Activated CD4-positive, alpha-beta memory T cell treated with anti-CD3 and anti-CD28 coated beads, Interleukin-2, amount 10 ng/mL, durations not matched to agents 7 days and 5 days (primary cell): ENCODE data around the gene SRGAP2B. TPM values are rescaled to one million over a fixed set of nuclear protein-coding genes. Genes with fewer than 3 reads are reported as not detected.
"Not testable (repeated sequence)": the region's sequence is repeated elsewhere in the genome, so short reads cannot be mapped to it uniquely, and the experiment has no call there.

ENCODE experiments used
- CTCF ChIA-PET: fragments of 350-600 bp; sonication (Branson Sonifier 250); formaldehyde crosslinking; loops from one replicate; lab custom pipeline; 2021; ENCODE audit warnings: antibody characterized with exemption, inconsistent platforms; lab: Charles Lee
- POLR2A ChIA-PET: fragments of 350-600 bp; sonication (Branson Sonifier 250); formaldehyde crosslinking; loops from one replicate; lab custom pipeline; 2021; ENCODE audit warnings: antibody characterized with exemption; lab: Charles Lee
- DNase-seq: peaks from one replicate; pipeline ENCODE4 v3.0.0-alpha.2; 2020
- H3K27ac Mint-ChIP-seq: one replicate; pipeline ENCODE4 v1.8.0; 2021; ENCODE audit warnings: mild to moderate bottlenecking, mixed read lengths
- H3K27me3 Mint-ChIP-seq: one replicate; pipeline ENCODE4 v1.8.0; 2021; ENCODE audit warnings: mixed read lengths
- H3K36me3 Mint-ChIP-seq: one replicate; pipeline ENCODE4 v1.8.0; 2021; ENCODE audit warnings: low read depth, mixed read lengths
- H3K4me1 Mint-ChIP-seq: one replicate; pipeline ENCODE4 v1.8.0; 2021; ENCODE audit warnings: mixed read lengths
- H3K4me3 Mint-ChIP-seq: one replicate; pipeline ENCODE4 v1.8.0; 2021; ENCODE audit warnings: mild to moderate bottlenecking, mixed read lengths
- H3K9me3 Mint-ChIP-seq: one replicate; pipeline ENCODE4 v1.8.0; 2021; ENCODE audit warnings: mixed read lengths
- total RNA-seq, 2 experiments: library from RNA; stranded (reverse); gene quantifications; one replicate each; pipeline ENCODE4 v1.2.3, GENCODE V29; 2021

The SRGAP2B gene
- 10 to 100 TPM; 39.3 to 43.8 TPM for total RNA-seq

DNA sequence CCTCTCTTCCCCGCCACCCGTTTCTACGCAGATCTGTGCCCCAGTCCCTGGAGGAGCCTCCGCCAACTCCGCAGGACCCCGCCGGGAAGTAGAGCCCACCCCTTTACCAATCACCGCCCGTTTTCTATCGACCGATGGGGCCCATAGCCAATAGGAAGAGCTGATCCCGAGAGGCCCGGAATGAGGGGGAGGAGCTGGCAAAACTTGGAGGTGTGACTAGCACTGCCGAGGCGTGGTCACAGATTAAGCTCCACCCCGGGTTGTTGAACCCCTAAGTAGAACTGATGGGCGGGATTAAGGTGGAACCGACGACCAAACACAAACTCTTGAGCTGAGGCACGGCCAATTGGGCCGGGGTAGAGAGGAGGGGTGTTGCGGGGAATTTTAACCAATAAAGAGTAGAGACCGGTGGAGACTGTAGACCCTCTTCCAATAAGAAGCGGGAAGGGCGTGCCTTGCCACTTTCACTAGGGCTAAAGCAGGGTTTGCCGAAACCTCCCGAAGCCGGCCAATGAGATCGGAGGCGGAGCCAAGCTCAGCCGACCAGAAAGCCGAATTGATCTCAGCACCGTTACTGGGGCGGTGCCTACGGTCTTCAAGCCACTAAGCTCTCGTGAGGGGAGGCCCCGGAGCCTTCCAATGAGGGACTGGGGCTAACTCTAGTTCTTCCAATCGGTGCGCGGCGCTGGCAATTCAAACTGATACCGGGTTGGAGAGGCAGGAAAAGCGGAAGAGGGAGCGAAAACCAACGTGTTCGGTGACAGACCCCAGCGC, at the start of gene SRGAP2B, which contains the start of gene FAM72D:
SRGAP2B (minus strand) TSS at position 45 of the 774 bp plus-strand sequence. CDS start 2,427 bp downstream, outside the sequence.
FAM72D (plus strand) TSS at position 691 of the 774 bp plus-strand sequence. CDS start 874 bp downstream, outside the sequence.
- H3K9me3 Mint-ChIP-seq, H3K27me3 Mint-ChIP-seq, POLR2A ChIA-PET, DNase-seq, H3K36me3 Mint-ChIP-seq, CTCF ChIA-PET, H3K4me1 Mint-ChIP-seq: not testable (repeated sequence)
- peak within 1 kb of the TSS; percentile 56 for H3K4me3 Mint-ChIP-seq
- peak within 1 kb of the TSS; percentile 52 for H3K27ac Mint-ChIP-seq

DNA sequence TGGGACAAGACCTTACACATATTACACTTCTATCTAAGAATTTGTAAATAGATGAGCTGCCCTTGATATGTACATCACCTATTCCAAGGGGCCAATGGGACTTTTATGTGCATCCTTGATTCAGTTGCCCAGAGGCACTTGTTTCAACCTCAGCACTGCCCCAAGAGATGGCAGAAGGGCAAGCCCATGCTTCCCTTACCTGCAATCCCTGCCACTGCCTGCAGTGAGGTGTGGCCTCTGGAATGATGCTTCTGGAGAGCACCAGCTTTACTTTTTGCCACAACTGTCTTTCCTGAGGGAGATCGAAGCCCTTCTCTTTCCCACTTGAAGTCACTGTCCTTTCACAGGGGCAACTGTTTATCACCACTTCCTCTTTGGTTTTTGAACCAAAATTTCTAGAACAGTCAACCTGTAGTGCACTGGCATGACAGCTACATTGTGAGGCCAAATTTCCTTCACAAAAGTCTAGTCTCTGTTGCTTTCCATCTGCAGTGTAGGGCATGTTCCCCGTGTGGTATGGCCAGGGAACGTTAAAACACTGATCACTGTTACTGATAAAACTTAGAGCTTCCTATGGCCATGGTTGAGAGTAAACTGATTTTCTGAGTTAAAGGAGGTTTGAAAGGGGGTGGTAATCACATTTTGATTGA, 49.3 kb upstream of the SRGAP2B start:
- CTCF ChIA-PET, H3K4me3 Mint-ChIP-seq, DNase-seq, H3K27ac Mint-ChIP-seq, H3K27me3 Mint-ChIP-seq, H3K4me1 Mint-ChIP-seq, H3K36me3 Mint-ChIP-seq, H3K9me3 Mint-ChIP-seq, POLR2A ChIA-PET: not testable (repeated sequence)

GRCh38 chr1:145140549-145140948, 45.4 kb upstream of the SRGAP2B start:
- H3K4me3 Mint-ChIP-seq, H3K9me3 Mint-ChIP-seq, CTCF ChIA-PET, H3K27ac Mint-ChIP-seq, H3K36me3 Mint-ChIP-seq, H3K27me3 Mint-ChIP-seq, DNase-seq, H3K4me1 Mint-ChIP-seq, POLR2A ChIA-PET: not testable (repeated sequence)

- POLR2A ChIA-PET, H3K4me1 Mint-ChIP-seq, H3K27ac Mint-ChIP-seq, DNase-seq, H3K9me3 Mint-ChIP-seq, H3K36me3 Mint-ChIP-seq, CTCF ChIA-PET, H3K4me3 Mint-ChIP-seq, H3K27me3 Mint-ChIP-seq: not testable (repeated sequence)
These were observed 39.3 kb upstream of the SRGAP2B start for GRCh38 chr1:145134476-145134875.

GRCh38 chr1:145128697-145129469, 33.8 kb upstream of the SRGAP2B start:
- POLR2A ChIA-PET, CTCF ChIA-PET, H3K27me3 Mint-ChIP-seq, H3K9me3 Mint-ChIP-seq, H3K27ac Mint-ChIP-seq, DNase-seq, H3K36me3 Mint-ChIP-seq, H3K4me1 Mint-ChIP-seq, H3K4me3 Mint-ChIP-seq: not testable (repeated sequence)

GRCh38 chr1:145127144-145127543, 32.0 kb upstream of the SRGAP2B start:
- DNase-seq, H3K27me3 Mint-ChIP-seq, H3K27ac Mint-ChIP-seq, POLR2A ChIA-PET, H3K4me1 Mint-ChIP-seq, CTCF ChIA-PET, H3K4me3 Mint-ChIP-seq, H3K9me3 Mint-ChIP-seq, H3K36me3 Mint-ChIP-seq: not testable (repeated sequence)

- H3K9me3 Mint-ChIP-seq, POLR2A ChIA-PET, CTCF ChIA-PET, H3K36me3 Mint-ChIP-seq, H3K4me3 Mint-ChIP-seq, H3K27me3 Mint-ChIP-seq, H3K4me1 Mint-ChIP-seq, DNase-seq, H3K27ac Mint-ChIP-seq: not testable (repeated sequence)
These were observed 30.0 kb upstream of the SRGAP2B start for GRCh38 chr1:145125112-145125511.

DNA sequence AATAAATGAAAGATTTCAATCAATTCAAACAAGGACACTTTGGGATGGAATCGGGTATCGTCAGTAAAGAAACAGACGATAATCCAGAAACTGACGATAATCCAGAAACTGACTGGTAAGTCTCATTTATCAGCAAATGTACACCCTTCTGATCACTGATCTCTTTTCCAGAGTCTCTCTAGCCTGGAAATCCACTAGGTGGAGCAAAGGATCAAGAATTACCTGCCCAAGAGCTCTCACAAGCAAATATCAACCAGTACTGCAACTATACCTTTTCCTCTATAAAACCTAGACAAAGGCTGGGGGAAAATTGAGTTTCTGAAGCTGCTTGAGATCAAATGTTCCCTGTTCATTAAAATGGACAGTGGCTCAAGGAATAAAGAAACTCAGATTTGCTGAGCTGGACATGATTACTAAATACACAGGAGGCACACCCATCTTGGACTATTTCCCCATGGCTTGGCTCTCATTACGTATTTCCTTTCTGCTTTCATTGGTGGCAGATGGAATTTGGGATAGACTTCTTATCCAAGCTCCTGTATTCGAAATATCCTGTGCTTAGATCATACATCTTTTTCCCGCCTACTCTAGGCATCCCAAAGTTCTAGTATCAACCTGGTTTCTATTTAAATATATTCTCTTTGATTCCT, 29.0 kb upstream of the SRGAP2B start:
- H3K4me3 Mint-ChIP-seq, H3K36me3 Mint-ChIP-seq, DNase-seq, POLR2A ChIA-PET, H3K27ac Mint-ChIP-seq, CTCF ChIA-PET, H3K9me3 Mint-ChIP-seq, H3K27me3 Mint-ChIP-seq, H3K4me1 Mint-ChIP-seq: not testable (repeated sequence)

DNA sequence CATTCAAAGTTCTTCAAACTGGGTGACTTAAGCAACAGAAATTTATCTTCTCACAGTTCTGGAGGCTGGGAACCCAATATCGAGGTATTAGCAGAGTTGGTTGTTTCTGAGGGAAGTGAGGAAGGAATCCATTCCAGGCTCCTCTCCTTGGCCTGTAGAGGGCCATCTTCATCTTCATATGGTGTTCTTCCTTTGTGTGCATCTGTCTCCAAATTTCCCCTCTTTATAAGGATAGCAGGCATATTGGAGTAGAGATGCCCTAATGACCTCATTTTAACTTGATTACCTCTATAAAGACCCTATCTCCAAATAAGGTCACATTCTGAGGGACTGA, 27.9 kb upstream of the SRGAP2B start:
- H3K4me3 Mint-ChIP-seq, POLR2A ChIA-PET, DNase-seq, H3K36me3 Mint-ChIP-seq, H3K9me3 Mint-ChIP-seq, H3K27ac Mint-ChIP-seq, H3K4me1 Mint-ChIP-seq, CTCF ChIA-PET, H3K27me3 Mint-ChIP-seq: not testable (repeated sequence)

DNA sequence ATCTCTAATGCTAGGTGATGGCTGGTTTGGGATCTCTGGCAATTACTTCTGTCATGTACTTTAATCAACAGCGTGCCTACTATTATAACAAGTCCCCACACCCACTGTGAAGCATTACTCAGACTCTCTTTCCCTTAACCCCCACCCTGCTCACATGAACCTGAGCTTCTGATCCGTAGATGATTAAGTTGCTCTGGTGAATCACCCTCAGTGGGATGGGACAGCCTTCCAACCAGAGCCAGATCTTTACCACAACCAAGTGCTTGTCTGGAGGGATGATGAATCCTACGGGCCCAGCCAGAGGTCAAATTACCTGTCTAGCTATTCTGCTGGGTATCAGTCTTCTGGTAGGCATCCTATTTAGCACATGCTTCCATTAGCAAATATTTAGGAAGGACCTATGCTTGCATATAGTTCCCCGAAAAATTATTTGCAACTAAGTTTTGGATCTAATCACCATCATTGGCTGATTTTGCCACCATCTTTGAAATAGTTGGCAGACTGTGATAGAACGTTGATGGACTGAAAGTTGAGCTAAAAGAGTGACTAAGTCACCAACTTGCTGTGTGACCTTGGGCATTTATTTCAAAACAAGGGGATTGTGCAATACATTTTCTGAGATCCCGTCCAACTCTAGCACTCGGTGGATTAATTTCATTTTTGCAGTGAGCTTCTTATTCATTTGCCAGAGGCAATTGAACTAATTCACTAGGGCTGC, 27.4 kb upstream of the SRGAP2B start:
- POLR2A ChIA-PET, H3K4me1 Mint-ChIP-seq, H3K27me3 Mint-ChIP-seq, H3K27ac Mint-ChIP-seq, H3K4me3 Mint-ChIP-seq, H3K36me3 Mint-ChIP-seq, DNase-seq, CTCF ChIA-PET, H3K9me3 Mint-ChIP-seq: not testable (repeated sequence)

GRCh38 chr1:145119842-145120241, 24.7 kb upstream of the SRGAP2B start:
- H3K9me3 Mint-ChIP-seq, H3K4me3 Mint-ChIP-seq, CTCF ChIA-PET, H3K27ac Mint-ChIP-seq, DNase-seq, H3K27me3 Mint-ChIP-seq, POLR2A ChIA-PET, H3K4me1 Mint-ChIP-seq, H3K36me3 Mint-ChIP-seq: not testable (repeated sequence)

DNA sequence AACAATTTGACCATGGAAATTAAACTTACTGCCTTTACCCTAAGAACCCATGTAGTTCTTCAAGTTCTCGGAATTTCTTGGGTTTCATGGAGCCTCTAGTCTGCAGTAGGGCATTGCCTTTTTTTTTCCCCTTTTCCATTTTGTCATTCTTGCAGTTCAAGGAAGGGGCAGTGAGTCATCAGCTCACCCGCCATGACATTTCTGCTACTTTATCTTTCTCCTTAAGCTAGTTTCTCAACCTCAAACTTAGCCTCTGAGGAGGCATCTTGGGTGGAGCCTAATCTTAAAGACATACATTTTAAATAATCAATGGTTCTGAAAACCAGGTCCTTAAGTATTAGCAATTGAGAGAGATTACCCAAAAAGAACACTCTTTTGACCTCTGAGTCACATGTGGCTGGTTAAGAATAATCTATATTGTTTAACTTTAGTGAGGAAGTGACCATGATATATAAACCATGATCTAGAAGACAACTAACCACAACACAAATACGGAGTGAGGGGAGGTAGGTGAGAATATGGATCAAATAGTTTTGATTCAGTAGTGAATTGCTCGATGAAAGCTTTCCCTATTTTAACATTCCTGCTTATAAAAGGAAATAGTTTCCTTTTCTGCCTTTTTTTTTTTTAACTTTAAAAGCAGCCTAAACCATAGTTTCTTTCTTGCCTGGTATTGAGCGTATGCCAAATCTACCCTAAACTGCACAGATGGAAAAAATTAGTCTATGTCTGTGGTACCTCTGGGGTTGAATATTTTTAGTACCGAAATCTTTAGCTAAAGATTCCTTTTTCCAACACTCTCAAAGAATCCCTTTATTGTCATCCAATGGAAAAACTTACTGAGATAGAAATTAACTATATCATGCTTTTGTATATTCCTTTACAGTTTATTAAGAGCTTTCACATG, 20.7 kb upstream of the SRGAP2B start:
- H3K9me3 Mint-ChIP-seq, H3K27me3 Mint-ChIP-seq, H3K36me3 Mint-ChIP-seq, H3K27ac Mint-ChIP-seq, H3K4me1 Mint-ChIP-seq, CTCF ChIA-PET, DNase-seq, POLR2A ChIA-PET, H3K4me3 Mint-ChIP-seq: not testable (repeated sequence)
